GM12801 (cell line): ENCODE results near the gene SLC4A9.

Source experiments
- CTCF ChIP-seq: IDR thresholded peaks from one replicate; pipeline ENCODE4 v1.5.1; 2011; ENCODE audit warnings: control low read depth; ENCODE audit not compliant: insufficient read length; ENCODE audit errors: extremely low read depth

Gene SLC4A9

GRCh38 chr5:140356853-140357725 is 2.9 kb upstream of the SLC4A9 start:
- TF ChIP-seq CTCF: no peak

- TF ChIP-seq CTCF: no peak
Observed at GRCh38 chr5:140357726-140358093, 2.3 kb upstream of the SLC4A9 start.

- TF ChIP-seq CTCF: no peak
Observed at GRCh38 chr5:140358738-140359310, 1.2 kb upstream of the SLC4A9 start.

GRCh38 chr5:140360681-140361479 is 886 bp downstream of the SLC4A9 start:
- no peak for TF ChIP-seq CTCF

- no peak for TF ChIP-seq CTCF
Observed at GRCh38 chr5:140361901-140362300, 1.9 kb downstream of the SLC4A9 start.

GRCh38 chr5:140362311-140362710 is 2.3 kb downstream of the SLC4A9 start:
- TF ChIP-seq CTCF: no peak
